HG03571 (cell line): ENCODE measurements around the gene MDM4.

Experiments used
- ATAC-seq: cut with Tn5 transposase; IDR thresholded peaks from one replicate; pipeline ENCODE4 v1.9.1; 2021; ENCODE audit not compliant: unreplicated experiment

The MDM4 gene

GRCh38 chr1:204491655-204492054 is 24.6 kb upstream of the MDM4 start:
- no peak for ATAC-seq

DNA sequence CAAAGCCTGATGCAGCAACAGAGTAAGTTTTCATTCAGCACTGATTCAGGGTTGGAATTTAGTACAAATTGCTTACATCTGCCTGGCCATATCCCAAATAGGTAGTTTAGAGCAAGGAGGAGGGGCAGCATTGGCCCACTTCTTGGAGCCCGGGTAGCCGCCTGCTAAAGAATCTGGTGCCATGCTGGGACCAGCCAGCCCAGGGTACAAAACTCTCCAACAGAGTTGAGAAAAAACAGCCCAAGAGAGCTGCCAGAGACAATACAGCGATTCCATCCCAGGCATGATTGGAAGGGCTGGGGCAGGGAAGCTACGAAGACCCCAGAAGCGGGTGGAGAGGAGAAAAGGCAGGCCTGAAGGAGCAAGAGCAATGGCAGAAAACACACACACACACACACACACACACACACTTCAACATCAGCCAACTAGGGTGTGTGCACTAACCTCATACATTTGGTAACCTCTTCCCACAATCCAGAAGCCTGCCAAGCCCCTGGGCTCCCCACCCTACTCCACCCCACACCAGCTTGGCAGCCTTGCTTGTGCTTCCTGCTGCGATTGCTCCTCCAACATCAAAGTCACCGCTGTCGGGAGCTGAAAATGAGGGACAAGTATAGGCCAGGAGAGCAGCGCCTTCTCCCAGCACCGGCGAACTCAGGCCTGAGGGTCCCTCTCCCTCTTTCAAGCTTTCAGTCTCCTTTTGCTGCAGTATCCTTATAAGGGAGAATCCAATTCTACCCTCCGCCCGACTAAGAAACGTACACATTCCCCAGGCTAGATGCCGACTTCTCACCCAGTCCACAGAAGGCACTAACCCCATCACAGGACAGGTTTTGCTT is 22.8 kb upstream of the MDM4 start:
- no peak for ATAC-seq

- peak; percentile 40 for ATAC-seq
Observed at GRCh38 chr1:204493984-204494280, 22.3 kb upstream of the MDM4 start.

DNA sequence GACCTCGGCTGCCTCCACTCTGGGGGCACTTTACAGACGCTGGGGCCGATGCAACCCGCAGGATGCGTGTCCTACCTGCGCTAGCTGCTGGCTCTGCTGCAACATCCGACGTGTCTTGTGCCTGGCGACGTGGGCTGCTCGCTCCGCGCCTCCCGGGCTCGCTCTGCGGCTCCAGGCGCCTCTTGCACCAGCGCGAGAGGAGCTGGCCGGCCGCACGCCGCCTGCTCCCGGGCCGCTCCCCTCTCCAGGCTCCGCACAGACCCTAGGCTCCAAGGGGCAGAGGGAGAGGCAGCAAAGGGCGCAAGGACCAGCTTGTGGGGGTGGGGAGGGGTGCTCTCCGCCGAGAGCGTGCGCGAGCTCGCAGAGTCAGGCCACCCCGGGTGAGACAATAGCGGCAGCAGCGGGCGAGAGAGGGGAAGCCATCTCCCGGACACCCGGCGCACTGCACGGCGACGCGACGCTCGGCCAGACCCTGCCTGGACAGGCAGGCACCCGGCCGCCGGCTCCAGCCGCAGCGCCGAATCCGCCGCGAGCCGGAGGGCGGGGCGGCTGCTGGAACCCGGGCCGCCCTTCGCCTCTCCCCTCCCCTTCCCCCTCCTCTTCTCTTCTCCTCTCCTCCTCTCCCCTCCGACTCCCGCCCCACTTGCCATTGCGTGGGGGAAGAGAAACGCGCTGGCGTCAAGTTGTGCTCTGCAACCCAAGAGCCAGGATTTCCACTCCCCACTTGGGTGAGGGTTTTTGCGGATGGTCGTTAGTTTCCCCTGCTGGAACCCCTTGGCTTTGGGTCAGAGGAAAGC is 21.7 kb upstream of the MDM4 start, which contains the start of gene PIK3C2B:
Gene PIK3C2B, minus strand, starts transcription at position 525 of the 797 bp plus-strand sequence. CDS start 25,003 bp downstream, outside the sequence.
- ATAC-seq, result peak; percentile 76

DNA sequence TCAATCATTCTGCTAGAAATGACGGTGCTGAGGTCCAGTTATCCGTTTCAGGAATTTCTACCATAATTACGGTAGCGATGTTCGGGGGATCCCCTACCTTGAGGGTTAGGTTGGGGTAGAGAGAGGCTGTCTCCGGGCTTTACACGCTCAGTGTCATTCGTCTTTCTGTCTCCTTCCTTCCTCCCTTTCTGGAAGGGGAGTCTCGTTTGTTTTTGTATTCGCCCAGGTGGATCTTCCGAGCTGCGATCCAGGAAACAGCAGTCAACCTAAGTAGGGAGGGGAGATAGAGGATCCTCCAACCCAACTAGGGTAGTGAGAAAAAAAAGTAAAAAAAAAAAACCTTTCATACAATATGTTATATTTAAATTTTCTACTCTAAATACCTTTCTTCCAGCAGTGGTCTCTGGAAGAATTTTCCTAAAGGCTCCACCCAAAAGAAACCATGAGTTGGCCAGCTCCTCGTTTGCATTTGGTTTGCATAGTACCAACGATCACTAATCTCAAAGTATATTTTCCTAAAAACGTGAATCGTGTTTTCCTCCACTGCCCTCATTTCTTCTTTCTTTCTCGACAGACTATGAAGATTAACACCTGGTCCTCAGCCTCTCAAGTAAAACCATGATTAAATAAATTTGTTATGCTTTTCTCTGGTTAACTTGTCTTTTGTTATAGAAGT is 21.0 kb upstream of the MDM4 start:
- ATAC-seq, result peak; percentile 23

DNA sequence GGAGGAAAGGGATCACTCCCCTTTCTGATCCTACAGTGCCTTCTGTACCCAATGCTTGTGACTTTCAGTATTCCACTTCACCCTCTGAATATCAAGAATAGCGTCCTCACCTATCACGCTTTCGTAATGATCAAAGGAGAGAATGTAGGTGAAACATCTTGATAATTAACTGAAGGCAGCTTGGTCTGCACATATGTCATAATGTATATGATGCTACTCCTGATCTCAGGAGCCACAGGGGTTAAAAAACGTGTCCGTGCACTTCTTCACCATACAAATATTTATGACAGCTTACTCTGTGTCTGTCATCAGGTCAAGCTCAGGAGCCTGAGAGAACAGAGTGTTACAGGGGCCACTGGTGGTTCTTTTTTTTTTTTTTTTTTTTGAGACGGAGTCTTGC is 20.4 kb upstream of the MDM4 start:
- no peak for ATAC-seq

GRCh38 chr1:204498981-204499380 is 17.2 kb upstream of the MDM4 start:
- no peak for ATAC-seq

GRCh38 chr1:204499511-204500468 is 16.4 kb upstream of the MDM4 start:
- no peak for ATAC-seq

DNA sequence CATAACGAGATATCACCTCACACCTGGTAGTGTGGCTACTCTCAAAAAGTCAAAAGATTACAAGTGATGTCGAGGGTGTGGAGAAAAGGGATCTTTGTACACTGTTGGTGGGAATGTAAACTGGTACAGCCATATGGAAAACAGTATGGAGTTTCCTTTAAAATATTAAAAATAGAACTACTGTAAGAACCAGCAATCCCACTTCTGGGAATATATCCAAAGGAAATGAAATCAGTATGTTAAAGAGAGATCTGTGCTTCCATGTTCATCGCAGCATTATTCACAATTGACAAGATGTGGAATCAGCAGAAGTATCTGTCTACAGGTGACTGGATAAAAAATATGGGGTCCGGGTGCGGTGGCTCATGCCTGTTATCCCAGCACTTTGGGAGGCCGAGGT is 14.0 kb upstream of the MDM4 start:
- no peak for ATAC-seq

- no peak for ATAC-seq
Observed at GRCh38 chr1:204503122-204503912, 12.9 kb upstream of the MDM4 start.

GRCh38 chr1:204503913-204504519 is 12.2 kb upstream of the MDM4 start:
- ATAC-seq, result no peak

GRCh38 chr1:204505674-204506200 is 10.5 kb upstream of the MDM4 start:
- no peak for ATAC-seq

DNA sequence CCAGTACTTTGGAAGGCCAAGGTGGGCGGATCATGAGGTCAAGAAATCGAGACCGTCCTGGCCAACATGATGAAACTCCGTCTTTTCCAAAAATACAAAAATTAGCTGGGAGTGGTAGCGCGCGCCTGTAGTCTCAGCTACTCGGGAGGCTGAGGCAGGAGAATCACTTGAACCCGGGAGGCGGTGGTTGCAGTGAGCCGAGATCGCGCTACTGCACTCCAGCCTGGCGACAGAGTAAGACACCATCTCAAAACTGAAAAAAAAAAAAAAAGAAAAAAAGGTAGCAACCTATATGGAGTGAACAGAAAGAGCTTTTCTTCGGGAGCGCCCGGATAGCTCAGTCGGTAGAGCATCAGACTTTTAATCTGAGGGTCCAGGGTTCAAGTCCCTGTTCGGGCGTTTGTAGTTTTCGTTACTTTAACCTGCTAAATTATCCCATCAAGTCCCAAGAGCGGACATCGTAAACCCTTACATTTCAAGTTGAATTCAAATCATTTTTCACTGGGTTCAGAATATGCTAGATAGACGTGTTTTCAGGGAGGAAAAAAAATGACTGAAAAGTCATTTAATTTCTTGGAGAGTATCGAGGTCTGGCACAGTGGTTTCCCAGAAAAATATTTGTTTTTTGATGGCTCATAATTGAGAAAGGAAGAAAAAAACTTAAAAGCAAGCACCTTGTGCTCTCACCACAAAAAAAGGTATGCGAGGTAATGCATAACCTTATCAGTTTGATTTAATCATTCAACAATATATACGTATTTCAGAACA is 9.8 kb upstream of the MDM4 start:
- ATAC-seq, result peak; percentile 65

- peak; percentile 73 for ATAC-seq
Observed at GRCh38 chr1:204506969-204507316, 9.3 kb upstream of the MDM4 start.

DNA sequence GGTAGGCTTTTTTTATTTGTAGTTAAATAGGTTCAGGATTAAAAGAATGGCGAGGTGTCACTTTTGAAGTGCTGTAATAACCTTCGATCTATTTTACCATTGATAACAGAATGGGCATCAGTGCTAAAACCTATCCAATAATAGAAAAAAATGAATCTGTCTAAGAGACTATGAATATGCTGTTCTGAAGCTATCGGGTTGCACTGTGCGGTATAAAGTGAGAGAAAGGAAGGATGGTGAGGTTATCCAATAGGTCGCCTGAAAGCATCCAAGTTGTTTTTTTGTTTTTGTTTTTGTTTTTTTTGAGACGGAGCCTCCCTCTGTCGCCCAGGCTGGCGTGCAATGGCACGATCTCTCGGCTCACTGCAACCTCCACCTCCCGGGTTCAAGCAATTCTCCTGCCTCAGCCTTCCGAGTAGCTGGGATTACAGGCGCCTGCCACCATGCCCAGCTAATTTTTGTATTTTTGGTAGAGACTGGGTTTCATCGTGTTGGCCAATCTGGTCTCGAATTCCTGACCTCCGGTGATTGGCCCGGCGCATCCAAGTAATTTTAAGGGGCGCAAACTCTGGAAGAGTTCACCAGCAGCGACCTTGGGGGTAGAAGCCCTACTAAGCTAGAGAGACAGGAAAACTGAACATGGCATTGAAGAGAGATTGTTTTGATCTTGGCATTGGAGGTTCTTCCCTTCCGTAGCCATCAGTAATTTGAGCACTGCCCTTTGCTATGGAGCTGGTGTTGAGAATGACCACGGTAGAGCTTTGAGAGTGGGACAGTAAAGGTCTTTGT is 8.7 kb upstream of the MDM4 start:
- ATAC-seq, result peak; percentile 2

- ATAC-seq, result no peak
Observed at GRCh38 chr1:204509186-204509635, 7.0 kb upstream of the MDM4 start.

DNA sequence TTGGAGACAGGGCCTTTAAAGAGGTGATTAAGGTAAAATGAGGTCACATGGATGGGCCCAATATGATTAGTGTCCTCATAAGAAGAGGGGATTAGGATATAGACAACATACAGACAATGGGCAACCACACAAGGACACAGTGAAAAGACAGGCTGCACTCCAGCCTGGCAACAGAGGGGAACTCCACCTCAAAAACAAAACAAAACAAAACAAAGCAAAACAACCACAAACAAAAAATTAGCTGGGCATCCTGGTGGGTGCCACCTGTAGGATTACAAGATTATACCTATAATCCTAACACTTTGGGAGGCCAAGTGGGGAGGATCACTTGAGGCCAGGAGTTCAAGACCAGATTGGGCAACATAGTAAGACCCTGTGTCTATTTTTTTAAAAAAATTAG is 4.8 kb upstream of the MDM4 start:
- no peak for ATAC-seq
